H9 (cell line): ENCODE results near the gene KLF17. TPM values are rescaled to one million over a fixed set of nuclear protein-coding genes. Genes with fewer than 3 reads are reported as not detected.

Experiments used
- DNase-seq: peaks from one replicate; pipeline ENCODE4 v3.0.0-alpha.2; 2017
- H2AFZ ChIP-seq: one replicate; pipeline ENCODE4 v1.6.1; 2013; ENCODE audit warnings: mild to moderate bottlenecking, low read length, control low read depth, moderate library complexity
- H2AK5ac ChIP-seq: 2 replicates; pipeline ENCODE4 v1.6.1; 2013; ENCODE audit warnings: low read length, control low read depth, mixed read lengths; ENCODE audit not compliant: insufficient read length
- H2BK120ac ChIP-seq: one replicate; pipeline ENCODE4 v1.6.1; 2013; ENCODE audit warnings: low read depth, mild to moderate bottlenecking, low read length, control low read depth, inconsistent platforms; ENCODE audit not compliant: poor library complexity, severe bottlenecking
- H2BK12ac ChIP-seq: 2 replicates; pipeline ENCODE4 v1.6.1; 2013; ENCODE audit warnings: low read length, control low read depth, mixed read lengths, low read depth; ENCODE audit not compliant: insufficient read length
- H2BK15ac ChIP-seq: 2 replicates; pipeline ENCODE4 v1.6.1; 2013; ENCODE audit warnings: low read depth, low read length, control low read depth
- H2BK20ac ChIP-seq: one replicate; pipeline ENCODE4 v1.6.1; 2013; ENCODE audit warnings: low read depth, mild to moderate bottlenecking, low read length, control low read depth, inconsistent platforms; ENCODE audit not compliant: poor library complexity, severe bottlenecking
- H2BK5ac ChIP-seq: 2 replicates; pipeline ENCODE4 v1.6.1; 2013; ENCODE audit warnings: low read length, control low read depth, mixed read lengths; ENCODE audit not compliant: insufficient read length
- H3K14ac ChIP-seq: 2 replicates; pipeline ENCODE4 v1.6.1; 2013; ENCODE audit warnings: low read length, control low read depth; ENCODE audit not compliant: insufficient read depth
- H3K18ac ChIP-seq: 2 replicates; pipeline ENCODE4 v1.6.1; 2013; ENCODE audit warnings: low read depth, mild to moderate bottlenecking, mixed read lengths, low read length, control low read depth; ENCODE audit not compliant: insufficient read length
- H3K23ac ChIP-seq: 2 replicates; pipeline ENCODE4 v1.6.1; 2013; ENCODE audit warnings: low read length, control low read depth, mixed read lengths, low read depth; ENCODE audit not compliant: insufficient read length
- H3K23me2 ChIP-seq: 2 replicates; pipeline ENCODE4 v1.6.1; 2013; ENCODE audit warnings: low read depth, mild to moderate bottlenecking, mixed read lengths, low read length, control low read depth; ENCODE audit not compliant: insufficient read length, poor library complexity, severe bottlenecking
- H3K27ac ChIP-seq: 2 replicates; pipeline ENCODE4 v1.5.1; 2013; ENCODE audit warnings: low read length, control low read depth, mixed read lengths, low read depth; ENCODE audit not compliant: insufficient read length
- H3K27me3 ChIP-seq: 2 replicates; pipeline ENCODE4 v1.6.1; 2013; ENCODE audit warnings: low read length, control low read depth, inconsistent platforms; ENCODE audit not compliant: insufficient read depth
- H3K4ac ChIP-seq: 2 replicates; pipeline ENCODE4 v1.6.1; 2013; ENCODE audit warnings: low read depth, mild to moderate bottlenecking, control low read depth, inconsistent platforms, low read length, moderate library complexity
- H3K4me1 ChIP-seq: 2 replicates; pipeline ENCODE4 v1.6.1; 2013; ENCODE audit warnings: low read length, control low read depth, inconsistent platforms; ENCODE audit not compliant: insufficient read depth
- H3K4me2 ChIP-seq: 2 replicates; pipeline ENCODE4 v1.6.1; 2013; ENCODE audit warnings: low read length, control low read depth, mixed read lengths; ENCODE audit not compliant: insufficient read length, insufficient read depth
- H3K56ac ChIP-seq: 2 replicates; pipeline ENCODE4 v1.6.1; 2013; ENCODE audit warnings: low read depth, mild to moderate bottlenecking, mixed read lengths, low read length, control low read depth; ENCODE audit not compliant: insufficient read length
- H3K79me1 ChIP-seq: 2 replicates; pipeline ENCODE4 v1.6.1; 2013; ENCODE audit warnings: low read depth, mild to moderate bottlenecking, moderate library complexity, low read length, control low read depth, inconsistent platforms; ENCODE audit not compliant: insufficient read depth, poor library complexity, severe bottlenecking
- H3K79me2 ChIP-seq: 2 replicates; pipeline ENCODE4 v1.6.1; 2013; ENCODE audit warnings: low read length, control low read depth, inconsistent platforms; ENCODE audit not compliant: insufficient read depth
- H3K9ac ChIP-seq: 2 replicates; pipeline ENCODE4 v1.6.1; 2013; ENCODE audit warnings: low read length, control low read depth, mixed read lengths; ENCODE audit not compliant: insufficient read length; ENCODE audit errors: extremely low read depth
- H3K9me3 ChIP-seq: one replicate; pipeline ENCODE4 v1.6.1; 2013; ENCODE audit warnings: low read depth, low read length, inconsistent platforms; ENCODE audit not compliant: control insufficient read depth
- H3T11ph ChIP-seq: one replicate; pipeline ENCODE4 v1.6.1; 2013; ENCODE audit warnings: mild to moderate bottlenecking, low read length, control low read depth, inconsistent platforms
- H4K20me1 ChIP-seq: one replicate; pipeline ENCODE4 v1.6.1; 2013; ENCODE audit not compliant: control insufficient read depth, insufficient read length, insufficient read depth
- H4K5ac ChIP-seq: 2 replicates; pipeline ENCODE4 v1.6.1; 2013; ENCODE audit warnings: low read depth, mild to moderate bottlenecking, mixed read lengths, low read length, control low read depth; ENCODE audit not compliant: insufficient read length
- H4K8ac ChIP-seq: replicated peaks from 2 replicates; pipeline ENCODE4 v1.6.1; 2013; ENCODE audit warnings: low read length, control low read depth, mixed read lengths, low read depth; ENCODE audit not compliant: insufficient read length
- H4K91ac ChIP-seq: 2 replicates; pipeline ENCODE4 v1.6.1; 2013; ENCODE audit warnings: low read depth, mild to moderate bottlenecking, moderate library complexity, mixed read lengths, low read length, control low read depth; ENCODE audit not compliant: insufficient read length
- H3K27ac Mint-ChIP-seq, 3 experiments: 2 replicates in 2 of 3; 3 replicates in 1 of 3; pipeline ENCODE4 v1.8.0; 2020 to 2021; ENCODE audit warnings: mixed read lengths in 3 of 3, mild to moderate bottlenecking in 1 of 3, moderate library complexity in 1 of 3
- H3K27me3 Mint-ChIP-seq: 2 replicates; pipeline ENCODE4 v1.8.0; 2021; ENCODE audit warnings: low read depth, mild to moderate bottlenecking, moderate library complexity, mixed read lengths
- H3K36me3 Mint-ChIP-seq, 3 experiments: 2 replicates in 2 of 3; 3 replicates in 1 of 3; pipeline ENCODE4 v1.8.0; 2020 to 2021; ENCODE audit warnings: low read depth in 3 of 3, mixed read lengths in 3 of 3; ENCODE audit not compliant: insufficient read depth in 1 of 3
- H3K4me1 Mint-ChIP-seq, 2 experiments: 2 replicates each; pipeline ENCODE4 v1.8.0; 2020; ENCODE audit warnings: mixed read lengths in 2 of 2
- H3K4me3 Mint-ChIP-seq, 2 experiments: 2 replicates in 1 of 2; 3 replicates in 1 of 2; pipeline ENCODE4 v1.8.0; 2020 to 2021; ENCODE audit warnings: mild to moderate bottlenecking in 2 of 2, mixed read lengths in 2 of 2, moderate library complexity in 1 of 2
- H3K9me3 Mint-ChIP-seq, 2 experiments: 2 replicates in 1 of 2; 3 replicates in 1 of 2; pipeline ENCODE4 v1.8.0; 2020; ENCODE audit warnings: mild to moderate bottlenecking in 2 of 2, mixed read lengths in 2 of 2, moderate library complexity in 1 of 2
- total RNA-seq: library from RNA; stranded (reverse); gene quantifications from 2 replicates; pipeline ENCODE4 v1.2.1, GENCODE V29; 2021
- TF ChIP-seq, protein P1 (sequence below): fragments of 200-600 bp; sonication (generic); conservative IDR thresholded peaks from 3 replicates; pipeline ENCODE4 v1.8.0; 2021; ENCODE audit warnings: antibody characterized with exemption, mild to moderate bottlenecking

Gene KLF17
- total RNA-seq, 1 experiment from 2014 or later: 0.09 TPM

DNA sequence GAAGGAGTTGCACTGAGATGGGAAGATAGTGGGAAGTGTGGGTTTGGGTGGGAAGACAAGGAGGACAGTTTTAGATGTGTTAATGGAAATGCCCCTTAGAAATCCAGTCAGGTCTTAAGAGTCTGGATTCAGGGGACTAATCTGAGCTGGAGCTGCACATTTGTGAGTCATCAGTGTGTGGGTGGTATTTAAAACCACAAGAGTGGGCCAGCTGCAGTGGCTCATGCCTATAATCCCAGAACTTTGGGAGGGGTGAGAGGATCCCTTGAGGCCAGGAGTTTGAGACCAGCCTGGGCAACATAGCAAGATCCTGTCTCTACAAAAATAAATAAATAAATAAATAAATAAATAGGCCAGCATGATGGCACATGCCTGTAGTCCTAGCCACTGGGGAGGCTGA lies 46.4 kb upstream of the KLF17 start:
- Histone ChIP-seq H4K20me1 (no peaks in the 10 kb centered on the region), H3K9ac (no peak overlapping the region), H3K4ac (no peak overlapping the region), H3K18ac (no peak overlapping the region), H4K91ac (no peak overlapping the region), H3K79me2 (no peaks in the 10 kb centered on the region), H2BK12ac (no peak overlapping the region), H2BK120ac (no peak overlapping the region), H3K23ac (no peak overlapping the region), H2AFZ (no peak overlapping the region), H2BK20ac (no peak overlapping the region), H3K56ac (no peak overlapping the region), H2AK5ac (no peak overlapping the region), H3K23me2 (no peaks in the 10 kb centered on the region), H3K27me3 (no peaks in the 10 kb centered on the region), H3K4me2 (no peak overlapping the region), H2BK5ac (no peak overlapping the region), H2BK15ac (no peak overlapping the region), H3T11ph (no peak overlapping the region), H3K14ac (no peak overlapping the region), H3K4me1 (peaks cover 3% of the 10 kb centered on the region; the same call in 1 of the 2 replicates), H3K79me1 (no peaks in the 10 kb centered on the region), H4K8ac (no peak overlapping the region), H4K5ac (no peak overlapping the region), H3K9me3 (no peaks in the 10 kb centered on the region), H3K27ac (no peak overlapping the region)
- Mint-ChIP-seq H3K9me3 (no peaks in the 10 kb centered on the region; a peak in 1 of 5 replicates), H3K36me3 (no peaks in the 10 kb centered on the region; a peak in 1 of 7 replicates), H3K4me1 (peaks cover 17 to 32% of the 10 kb centered on the region in 2 experiments), H3K4me3 (no peak overlapping the region), H3K27ac (no peak overlapping the region), H3K27me3 (peaks cover 14% of the 10 kb centered on the region)
- TF ChIP-seq, protein P1, sequence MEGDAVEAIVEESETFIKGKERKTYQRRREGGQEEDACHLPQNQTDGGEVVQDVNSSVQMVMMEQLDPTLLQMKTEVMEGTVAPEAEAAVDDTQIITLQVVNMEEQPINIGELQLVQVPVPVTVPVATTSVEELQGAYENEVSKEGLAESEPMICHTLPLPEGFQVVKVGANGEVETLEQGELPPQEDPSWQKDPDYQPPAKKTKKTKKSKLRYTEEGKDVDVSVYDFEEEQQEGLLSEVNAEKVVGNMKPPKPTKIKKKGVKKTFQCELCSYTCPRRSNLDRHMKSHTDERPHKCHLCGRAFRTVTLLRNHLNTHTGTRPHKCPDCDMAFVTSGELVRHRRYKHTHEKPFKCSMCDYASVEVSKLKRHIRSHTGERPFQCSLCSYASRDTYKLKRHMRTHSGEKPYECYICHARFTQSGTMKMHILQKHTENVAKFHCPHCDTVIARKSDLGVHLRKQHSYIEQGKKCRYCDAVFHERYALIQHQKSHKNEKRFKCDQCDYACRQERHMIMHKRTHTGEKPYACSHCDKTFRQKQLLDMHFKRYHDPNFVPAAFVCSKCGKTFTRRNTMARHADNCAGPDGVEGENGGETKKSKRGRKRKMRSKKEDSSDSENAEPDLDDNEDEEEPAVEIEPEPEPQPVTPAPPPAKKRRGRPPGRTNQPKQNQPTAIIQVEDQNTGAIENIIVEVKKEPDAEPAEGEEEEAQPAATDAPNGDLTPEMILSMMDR: no peak
- DNase-seq: no peak
